HG03064 (cell line): ENCODE results near the gene SGO1.
A peak's percentile ranks its signal among the peaks of the same experiment; 100 is the strongest.
"Not testable (repeated sequence)": the region's sequence is repeated elsewhere in the genome, so short reads cannot be mapped to it uniquely, and the experiment has no call there.

Experiments used
- ATAC-seq: cut with Tn5 transposase; IDR thresholded peaks from one replicate; pipeline ENCODE4 v1.9.1; 2021; ENCODE audit warnings: low read depth; ENCODE audit not compliant: unreplicated experiment

SGO1 gene

DNA sequence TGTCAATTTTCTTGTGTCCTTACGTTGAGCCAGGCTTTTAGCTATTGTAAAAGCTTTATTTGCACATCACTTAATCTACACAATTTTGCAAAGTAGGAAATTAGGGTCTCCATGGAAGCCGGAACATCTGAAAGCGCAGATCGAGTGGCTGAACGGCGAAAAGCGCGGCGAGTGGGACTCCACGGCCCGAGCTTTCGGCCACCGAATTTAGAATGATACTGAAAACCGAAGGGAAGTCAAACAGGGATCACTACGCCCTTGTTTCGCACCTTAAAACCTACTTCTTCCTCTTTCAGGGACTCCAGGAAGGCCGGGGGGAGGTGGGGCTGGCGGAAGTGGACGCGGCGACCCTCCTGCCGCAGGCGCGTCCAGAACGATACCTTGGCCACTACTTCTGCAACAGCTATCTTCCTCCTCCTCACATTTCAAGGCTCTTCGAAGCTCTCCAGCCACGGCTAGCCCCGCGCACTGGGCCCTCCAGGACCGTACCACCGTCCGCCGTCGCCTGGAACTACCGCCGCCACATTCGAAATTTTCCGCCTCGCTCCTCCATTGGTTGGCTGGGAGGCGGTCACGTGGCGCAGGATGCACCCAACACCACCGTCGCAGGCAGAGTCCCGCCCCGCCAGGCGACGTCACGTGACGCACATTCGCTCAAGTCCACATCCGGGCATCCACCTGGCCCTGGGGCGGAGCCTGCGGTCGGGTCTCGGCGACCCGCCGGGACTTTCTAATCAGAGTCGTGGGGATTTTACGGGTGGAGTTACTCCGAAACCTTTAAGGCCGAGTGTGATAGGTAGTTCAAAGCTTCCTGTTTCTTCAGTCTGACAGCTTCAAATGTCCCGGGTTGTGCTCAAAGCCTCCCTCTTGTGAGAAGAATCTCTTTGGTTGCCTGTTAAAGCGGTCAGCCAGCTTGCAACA, at the start of gene SGO1:
Gene SGO1 (minus strand): TSS at position 528 of the 921 bp plus-strand sequence. CDS start 2,179 bp downstream, outside the sequence.
- peak; percentile 95 for ATAC-seq

DNA sequence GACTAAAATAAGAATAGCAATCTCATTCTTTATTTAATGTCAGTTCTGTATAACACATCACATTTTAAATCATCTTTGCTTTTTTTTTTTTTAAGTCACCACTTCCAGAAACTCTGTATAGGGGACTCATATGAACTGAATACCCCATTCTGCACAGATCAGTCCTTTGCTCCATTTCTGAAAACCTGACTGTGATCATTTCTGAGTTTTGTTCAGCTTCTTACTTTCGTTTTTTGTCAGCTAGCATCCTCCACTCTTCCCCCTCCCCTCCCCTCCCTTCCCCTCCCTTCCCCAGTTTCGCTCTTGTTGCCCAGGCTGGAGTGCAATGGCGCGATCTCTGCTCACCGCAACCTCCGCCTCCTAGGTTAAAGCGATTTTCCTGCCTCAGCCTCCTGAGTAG, 49.8 kb upstream of the SGO1 start:
- no peak for ATAC-seq

DNA sequence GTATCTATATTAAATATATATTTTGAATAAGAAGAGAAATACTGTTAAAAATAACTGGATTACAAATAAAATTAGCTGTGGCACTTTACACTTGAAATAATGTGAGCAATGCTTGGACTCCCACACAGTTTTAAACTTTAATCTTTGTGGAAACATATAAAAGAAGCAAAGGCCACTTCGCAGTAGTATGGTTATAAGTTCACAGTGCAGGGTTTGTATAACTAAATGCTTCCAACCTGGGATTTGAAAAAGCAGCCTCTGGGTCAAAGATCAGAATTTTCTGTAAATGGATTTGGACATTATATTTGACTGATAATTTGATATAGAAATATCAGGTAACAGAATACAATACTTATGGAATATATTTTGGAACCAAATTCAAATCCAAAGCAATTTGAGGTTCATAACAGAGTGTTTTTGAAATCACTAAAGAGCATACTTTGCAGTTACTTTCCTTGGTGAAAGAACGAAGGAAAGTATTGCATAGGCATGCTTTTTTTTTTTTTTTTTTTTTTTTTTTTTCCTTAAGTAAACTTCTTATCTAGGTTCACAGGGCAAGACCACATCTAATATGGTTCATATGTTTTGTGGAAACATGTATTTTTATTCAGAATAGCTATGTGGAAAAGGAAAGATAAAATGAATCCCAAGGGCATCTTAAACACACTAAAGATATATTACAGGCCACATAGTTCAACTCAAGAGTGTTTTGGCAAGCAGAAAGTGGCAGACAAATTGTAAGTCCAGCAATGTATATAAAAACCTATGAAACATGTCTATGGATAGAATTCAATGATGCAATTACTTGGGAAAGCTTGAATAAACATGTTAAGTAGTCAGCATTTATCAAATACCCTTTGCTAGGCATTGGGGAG, 47.1 kb upstream of the SGO1 start:
- no peak for ATAC-seq

GRCh38 chr3:20230954-20231353, 44.9 kb upstream of the SGO1 start:
- no peak for ATAC-seq

GRCh38 chr3:20225769-20226168, 39.8 kb upstream of the SGO1 start:
- ATAC-seq = no peak

DNA sequence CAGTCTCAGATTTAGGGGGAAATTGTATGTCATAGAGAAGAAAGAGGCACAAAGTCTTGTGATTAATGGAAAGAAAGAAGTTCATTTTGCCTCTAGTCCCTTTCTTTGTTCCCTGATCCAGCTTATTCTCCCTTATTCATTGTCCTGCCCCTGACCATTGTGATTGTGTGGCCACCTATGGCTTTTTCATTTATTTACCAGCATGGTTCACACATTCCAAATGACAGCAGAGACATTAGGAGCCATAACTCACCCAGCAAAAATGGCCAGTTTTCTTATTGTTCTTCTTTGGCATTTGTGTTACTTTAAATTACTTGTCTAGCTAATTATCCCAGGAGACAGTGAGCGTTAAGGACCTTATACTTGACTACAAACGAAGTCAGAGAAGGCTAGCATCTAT, 36.3 kb upstream of the SGO1 start:
- ATAC-seq = no peak

- ATAC-seq = no peak
Measured at GRCh38 chr3:20218215-20218614, 32.2 kb upstream of the SGO1 start.

GRCh38 chr3:20215636-20216035, 29.6 kb upstream of the SGO1 start:
- ATAC-seq = no peak

DNA sequence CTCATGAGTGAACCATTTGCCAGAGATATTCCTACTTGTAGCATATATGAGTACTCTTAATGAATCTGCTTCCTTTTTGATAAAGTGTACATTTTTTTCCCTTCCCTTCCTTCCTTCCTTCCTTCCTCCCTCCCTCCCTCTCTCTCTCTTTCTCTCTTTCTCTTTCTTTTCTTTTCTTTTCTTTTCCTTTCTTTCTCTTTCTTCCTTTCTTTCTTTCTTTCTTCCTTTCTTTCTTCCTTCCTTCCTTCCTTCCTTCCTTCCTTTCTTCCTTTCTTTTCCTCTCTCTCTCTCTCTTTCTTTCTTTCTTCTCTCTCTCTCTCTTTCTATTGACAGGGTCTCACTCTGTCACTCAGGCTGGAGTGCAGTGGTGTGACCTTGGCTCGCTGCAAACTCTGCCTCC, 27.5 kb upstream of the SGO1 start:
- not testable (repeated sequence) for ATAC-seq

- not testable (repeated sequence) for ATAC-seq
Measured at GRCh38 chr3:20207945-20208344, 21.9 kb upstream of the SGO1 start.

DNA sequence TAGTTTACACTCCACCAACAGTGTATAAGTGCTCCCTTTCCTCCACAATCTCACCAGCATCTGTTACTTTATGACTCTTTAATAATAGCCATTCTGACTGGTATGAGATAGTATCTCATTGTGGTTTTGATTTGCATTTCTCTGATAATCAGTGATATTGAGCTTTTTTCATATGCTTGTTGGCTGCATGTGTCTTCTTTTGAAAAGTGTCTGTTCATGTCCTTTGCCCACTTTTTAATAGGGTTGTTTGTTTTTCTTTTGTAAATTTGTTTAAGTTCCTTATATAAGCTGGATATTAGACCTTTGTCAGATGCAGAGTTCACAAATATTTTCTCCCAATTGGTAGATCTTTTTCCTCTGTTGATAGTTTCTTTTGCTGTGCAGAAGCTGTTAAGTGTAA, 19.9 kb upstream of the SGO1 start:
- ATAC-seq = not testable (repeated sequence)

DNA sequence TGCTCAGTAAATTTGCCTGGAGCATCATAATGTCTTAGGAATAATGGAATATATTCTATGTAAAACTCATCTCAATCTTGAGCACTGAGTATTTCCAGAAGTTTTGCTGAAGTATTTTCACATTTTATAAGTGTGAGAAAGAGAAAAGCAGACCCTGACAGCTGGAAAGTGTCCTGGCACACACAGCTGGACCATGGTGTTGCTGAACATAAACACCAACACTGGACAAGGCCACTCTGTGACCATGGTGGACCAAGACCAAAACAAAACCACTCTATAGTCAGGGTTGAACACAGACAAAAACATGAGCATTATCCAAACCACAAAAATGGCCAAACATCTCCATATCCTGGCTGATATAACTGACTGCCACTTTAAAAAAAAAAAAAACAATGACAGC, 15.1 kb upstream of the SGO1 start:
- ATAC-seq = no peak

DNA sequence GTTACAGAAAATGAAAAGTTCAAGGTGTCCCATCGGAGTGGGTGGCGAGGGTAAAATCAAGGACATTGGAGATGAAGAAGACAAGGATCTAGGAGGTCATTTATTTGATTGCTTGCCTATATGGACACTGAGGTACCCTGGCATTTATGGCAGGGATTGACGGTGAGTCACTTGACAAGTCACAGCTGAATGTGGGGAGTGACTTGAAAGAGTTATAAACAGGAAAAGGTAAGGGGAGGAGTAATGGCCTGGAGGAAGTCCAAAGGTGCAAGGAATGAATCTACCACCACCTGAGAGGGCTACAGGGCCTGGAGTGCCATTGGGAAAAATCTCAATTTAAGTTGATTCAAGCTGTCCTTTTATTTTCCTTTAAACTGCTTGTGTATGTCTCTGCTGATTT, 11.8 kb upstream of the SGO1 start:
- ATAC-seq = no peak

DNA sequence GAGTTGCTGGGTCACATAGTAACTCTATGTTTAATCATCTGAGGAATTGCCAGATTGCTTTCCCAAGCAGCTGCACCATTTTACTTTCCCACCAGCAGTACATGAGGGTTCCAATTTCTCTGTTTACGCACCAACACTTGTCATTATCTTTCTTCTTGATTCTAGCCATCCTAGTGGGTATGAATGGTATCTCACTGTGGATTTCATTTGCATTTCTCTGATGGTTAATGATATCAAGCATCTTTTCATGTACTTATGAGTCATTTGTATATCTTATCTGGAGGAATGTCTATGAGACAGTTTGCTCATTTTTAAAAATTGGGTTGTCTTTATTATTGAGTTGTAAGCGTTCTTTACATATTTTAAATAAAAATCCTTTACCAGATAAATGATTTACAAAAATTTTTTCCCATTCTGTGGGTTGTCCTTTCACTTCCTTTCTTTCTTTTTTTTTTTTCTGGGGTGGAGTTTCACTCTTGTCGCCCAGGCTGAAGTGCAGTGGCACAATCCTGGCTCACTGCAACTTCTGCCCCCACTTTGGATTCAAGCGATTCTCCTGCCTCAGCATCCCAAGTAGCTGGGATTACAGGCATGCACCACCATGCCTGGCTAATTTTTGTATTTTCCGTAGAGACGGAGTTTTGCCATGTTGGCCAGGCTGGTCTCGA, 8.9 kb upstream of the SGO1 start:
- ATAC-seq = no peak

DNA sequence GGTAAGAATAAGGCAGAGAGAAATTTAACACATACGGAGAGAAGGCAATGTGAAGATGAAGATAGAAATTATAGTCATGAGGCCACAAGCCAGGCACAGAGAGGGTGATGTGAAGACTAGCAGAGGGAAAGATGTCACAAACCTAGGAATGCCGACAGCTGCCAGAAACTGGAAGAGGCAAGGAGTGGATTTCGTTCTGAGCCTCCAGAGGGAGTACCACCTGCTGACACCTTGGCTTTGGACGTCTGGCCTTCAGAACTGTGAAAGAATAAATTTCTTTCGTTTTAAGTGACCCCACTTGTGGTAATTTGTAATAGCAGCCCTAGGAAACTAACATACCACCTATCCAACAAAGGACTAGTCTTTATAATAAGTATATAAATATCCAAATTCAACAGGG, 5.0 kb upstream of the SGO1 start:
- ATAC-seq = no peak

DNA sequence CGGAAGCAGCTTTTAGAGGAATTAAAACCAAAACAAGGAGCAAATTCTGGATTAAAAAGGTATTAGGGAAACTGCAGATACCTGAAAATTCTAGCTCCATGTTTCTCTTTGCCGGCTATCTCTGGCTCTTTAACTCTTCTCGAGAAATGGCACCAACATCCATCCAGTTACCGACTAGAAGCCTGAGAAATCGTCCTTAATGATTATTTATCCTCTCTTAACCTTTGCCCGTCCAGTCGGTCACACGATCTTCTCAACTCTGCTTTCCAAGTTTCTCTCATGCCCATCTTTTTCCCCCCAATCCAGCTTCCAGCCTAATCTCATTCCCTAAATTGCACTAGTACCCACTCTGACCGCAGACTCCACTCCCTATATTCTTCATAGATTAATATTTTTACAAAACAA, 596 bp upstream of the SGO1 start:
- ATAC-seq = peak; percentile 7

DNA sequence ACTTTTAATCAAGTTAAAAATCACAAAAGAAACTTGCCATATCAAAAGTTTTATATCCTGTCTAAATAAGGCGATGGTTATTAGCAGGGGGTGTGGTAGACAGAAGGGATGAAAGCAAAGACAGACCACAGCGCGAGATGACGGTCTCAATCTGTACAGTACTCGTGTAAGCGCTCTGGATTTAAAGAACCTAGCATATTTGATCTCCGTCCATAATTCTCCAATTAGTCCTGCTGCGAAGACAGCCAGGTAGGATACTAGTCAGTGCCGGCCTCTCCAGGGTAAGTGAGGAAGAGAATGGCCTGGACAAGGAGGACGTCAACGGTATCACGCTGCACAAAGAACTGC, 701 bp downstream of the SGO1 start:
- ATAC-seq = peak; percentile 13

- no peak for ATAC-seq
Measured at GRCh38 chr3:20182206-20182605, 3.8 kb downstream of the SGO1 start.

GRCh38 chr3:20181276-20181675, 4.7 kb downstream of the SGO1 start:
- no peak for ATAC-seq

- no peak for ATAC-seq
Measured at GRCh38 chr3:20173844-20174410, 12.1 kb downstream of the SGO1 start.

DNA sequence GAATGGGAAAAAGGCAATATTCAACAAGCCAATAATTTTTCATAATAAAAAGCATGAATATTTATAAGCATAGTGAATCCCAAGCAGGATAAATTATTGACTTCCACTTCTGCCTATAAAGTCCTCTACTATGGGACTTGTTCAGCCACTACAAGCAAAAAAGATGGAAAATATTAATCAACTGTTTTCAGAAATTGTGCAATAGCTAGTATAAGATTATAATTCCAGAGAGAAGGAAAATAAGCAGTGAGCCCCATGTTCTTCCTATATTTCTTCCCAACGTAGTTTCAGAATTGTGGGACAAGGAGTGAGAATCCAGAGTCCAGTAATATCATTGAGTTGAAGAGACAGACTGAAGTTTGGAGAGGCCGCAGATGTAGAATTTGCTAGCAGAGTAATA, 24.3 kb downstream of the SGO1 start:
- no peak for ATAC-seq
